Kasumi-1 (cell line): ENCODE results near the gene RPL3.

ENCODE experiments used
- DNase-seq, 2 experiments: peaks; one replicate each; lab custom pipeline; 2025; lab: John Stamatoyannopoulos, UW

The RPL3 gene

GRCh38 chr22:39282645-39283321 lies 36.6 kb downstream of the RPL3 start:
- DNase-seq, result no peak

GRCh38 chr22:39281126-39281525 lies 38.3 kb downstream of the RPL3 start:
- no peak for DNase-seq

- no peak for DNase-seq
These were observed 39.2 kb downstream of the RPL3 start for GRCh38 chr22:39280250-39280649.

GRCh38 chr22:39279170-39279850 lies 40.1 kb downstream of the RPL3 start:
- no peak for DNase-seq

GRCh38 chr22:39278040-39278439 lies 41.4 kb downstream of the RPL3 start:
- no peak for DNase-seq

GRCh38 chr22:39277142-39277607 lies 42.2 kb downstream of the RPL3 start:
- DNase-seq, result no peak

- DNase-seq, result no peak
These were observed 42.8 kb downstream of the RPL3 start for GRCh38 chr22:39276440-39277141.

- DNase-seq, result no peak
These were observed 43.5 kb downstream of the RPL3 start for GRCh38 chr22:39275814-39276439.

- no peak for DNase-seq
These were observed 45.2 kb downstream of the RPL3 start for GRCh38 chr22:39273950-39274887.

GRCh38 chr22:39270792-39271191 lies 48.6 kb downstream of the RPL3 start:
- DNase-seq, result no peak

GRCh38 chr22:39270280-39270679 lies 49.1 kb downstream of the RPL3 start:
- no peak for DNase-seq

- DNase-seq, result no peak
These were observed 50.2 kb downstream of the RPL3 start for GRCh38 chr22:39269095-39269790.

- DNase-seq, result no peak
These were observed 50.8 kb downstream of the RPL3 start for GRCh38 chr22:39268645-39269044.

GRCh38 chr22:39267974-39268373 lies 51.4 kb downstream of the RPL3 start:
- DNase-seq, result no peak

GRCh38 chr22:39266398-39267030 lies 52.9 kb downstream of the RPL3 start:
- no peak for DNase-seq

GRCh38 chr22:39265143-39265886 lies 54.1 kb downstream of the RPL3 start:
- no peak for DNase-seq

GRCh38 chr22:39264349-39265038 lies 54.9 kb downstream of the RPL3 start:
- DNase-seq, result no peak

GRCh38 chr22:39263626-39264348 lies 55.6 kb downstream of the RPL3 start:
- no peak for DNase-seq
